ENCODE results near the gene TRIM46. TPM values are rescaled to one million over a fixed set of nuclear protein-coding genes. Genes with fewer than 3 reads are reported as not detected.
A peak's percentile ranks its signal among the peaks of the same experiment; 100 is the strongest.
"Not testable (repeated sequence)": the region's sequence is repeated elsewhere in the genome, so short reads cannot be mapped to it uniquely, and the experiment has no call there.

The TRIM46 gene
- total and polyA plus RNA-seq, 8 donors, result 0.19 to 4.1 (median 0.39) TPM

DNA sequence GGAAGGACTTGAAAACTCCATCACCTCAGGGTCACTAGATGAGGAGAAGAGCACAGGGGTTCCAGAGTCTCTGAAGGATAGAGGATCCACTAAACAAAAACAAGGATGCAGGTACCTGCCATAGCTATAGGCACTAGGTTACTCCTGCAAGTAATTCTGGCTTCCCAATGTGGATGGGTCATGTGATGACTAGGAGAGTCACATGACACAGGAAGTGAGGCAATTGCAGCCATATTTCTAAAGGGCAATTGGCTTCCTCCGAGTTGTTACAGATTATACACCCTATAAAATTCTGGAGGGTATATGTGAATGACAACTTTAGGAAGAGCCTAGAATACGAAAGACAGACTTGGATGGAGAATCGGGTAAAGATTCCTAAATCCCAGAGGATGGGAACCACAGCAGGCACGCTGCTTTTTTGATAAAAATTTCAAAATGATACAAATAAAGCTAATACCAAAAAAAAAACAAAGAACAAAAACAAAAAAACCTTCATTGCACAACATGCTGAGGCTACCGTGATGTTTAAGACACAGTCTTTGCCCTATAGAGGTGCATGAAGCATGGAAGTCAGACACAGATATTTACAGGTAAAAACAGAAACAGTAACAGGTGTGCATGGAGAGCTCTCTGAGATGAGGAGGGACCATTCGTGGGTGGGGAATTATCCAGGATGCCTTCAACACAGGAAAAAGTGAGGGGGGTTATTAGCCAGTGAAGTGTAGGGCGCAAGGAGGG, 45.4 kb downstream of the TRIM46 start:
- ATAC-seq, result peak; percentile 84 to 89 (median 86)
- no peaks in the 10 kb centered on the region for H3K27me3 ChIP-seq
- H3K36me3 ChIP-seq, result no peaks in the 10 kb centered on the region
- FAIRE-seq, result no peak
- peak in 2 of 6 donors; percentile 54 to 71 for DNase-seq
- peak overlapping the region in 1 of 4 donors; percentile 37 for H3K27ac ChIP-seq
- intact Hi-C loops (cut with DNase I), result no loop called here
- TF ChIP-seq, protein P1, sequence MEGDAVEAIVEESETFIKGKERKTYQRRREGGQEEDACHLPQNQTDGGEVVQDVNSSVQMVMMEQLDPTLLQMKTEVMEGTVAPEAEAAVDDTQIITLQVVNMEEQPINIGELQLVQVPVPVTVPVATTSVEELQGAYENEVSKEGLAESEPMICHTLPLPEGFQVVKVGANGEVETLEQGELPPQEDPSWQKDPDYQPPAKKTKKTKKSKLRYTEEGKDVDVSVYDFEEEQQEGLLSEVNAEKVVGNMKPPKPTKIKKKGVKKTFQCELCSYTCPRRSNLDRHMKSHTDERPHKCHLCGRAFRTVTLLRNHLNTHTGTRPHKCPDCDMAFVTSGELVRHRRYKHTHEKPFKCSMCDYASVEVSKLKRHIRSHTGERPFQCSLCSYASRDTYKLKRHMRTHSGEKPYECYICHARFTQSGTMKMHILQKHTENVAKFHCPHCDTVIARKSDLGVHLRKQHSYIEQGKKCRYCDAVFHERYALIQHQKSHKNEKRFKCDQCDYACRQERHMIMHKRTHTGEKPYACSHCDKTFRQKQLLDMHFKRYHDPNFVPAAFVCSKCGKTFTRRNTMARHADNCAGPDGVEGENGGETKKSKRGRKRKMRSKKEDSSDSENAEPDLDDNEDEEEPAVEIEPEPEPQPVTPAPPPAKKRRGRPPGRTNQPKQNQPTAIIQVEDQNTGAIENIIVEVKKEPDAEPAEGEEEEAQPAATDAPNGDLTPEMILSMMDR (IDR thresholded peaks at IDR 0.05), result no peak
- no peaks in the 10 kb centered on the region for H3K9me3 ChIP-seq
- WGBS, 2 donors, result 29 to 40% methylated on average over 7 of the region's 7 CpGs
- H3K4me1 ChIP-seq, result peaks cover 0 to 5% (median 0%) of the 10 kb centered on the region in 3 donors
- peak overlapping the region in 1 of 4 donors; percentile 11 for H3K4me3 ChIP-seq

DNA sequence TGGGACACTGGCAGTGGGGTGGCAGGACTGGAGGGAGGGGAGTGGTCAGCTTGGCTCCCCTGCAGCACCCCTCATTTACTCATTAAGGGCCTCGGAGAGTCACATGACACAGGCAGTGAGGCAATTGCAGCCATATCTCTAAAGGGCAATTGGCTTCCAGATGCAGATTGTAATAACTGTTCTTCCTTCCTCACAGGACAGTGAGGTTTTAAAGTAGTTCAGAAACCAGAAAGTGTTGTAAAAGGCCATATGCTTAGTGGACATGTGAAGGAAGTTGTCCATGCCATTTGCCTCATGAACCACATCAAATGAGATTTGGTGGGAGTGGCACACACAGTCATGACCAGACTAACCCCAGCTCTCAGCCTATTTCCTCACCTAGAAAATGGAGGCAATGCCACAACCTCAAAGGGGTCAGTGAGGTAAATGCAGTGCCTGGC, 46.0 kb downstream of the TRIM46 start:
- no peaks in the 10 kb centered on the region for H3K27me3 ChIP-seq
- WGBS, 2 donors, result 8 to 11% methylated on average over 1 of the region's 1 CpG
- DNase-seq (no peak), FAIRE-seq (no peak), ATAC-seq (peak; percentile 64 to 76 (median 69))
- H3K27ac ChIP-seq, result peak overlapping the region in 1 of 4 donors; percentile 37
- H3K9me3 ChIP-seq, result no peaks in the 10 kb centered on the region
- no peaks in the 10 kb centered on the region for H3K36me3 ChIP-seq
- intact Hi-C loops (cut with DNase I), result no loop called here
- H3K4me1 ChIP-seq, result peaks cover 0 to 5% (median 0%) of the 10 kb centered on the region in 3 donors
- TF ChIP-seq, protein P1 (IDR thresholded peaks at IDR 0.05), result no peak
- H3K4me3 ChIP-seq, result peak overlapping the region in 1 of 4 donors; percentile 11

DNA sequence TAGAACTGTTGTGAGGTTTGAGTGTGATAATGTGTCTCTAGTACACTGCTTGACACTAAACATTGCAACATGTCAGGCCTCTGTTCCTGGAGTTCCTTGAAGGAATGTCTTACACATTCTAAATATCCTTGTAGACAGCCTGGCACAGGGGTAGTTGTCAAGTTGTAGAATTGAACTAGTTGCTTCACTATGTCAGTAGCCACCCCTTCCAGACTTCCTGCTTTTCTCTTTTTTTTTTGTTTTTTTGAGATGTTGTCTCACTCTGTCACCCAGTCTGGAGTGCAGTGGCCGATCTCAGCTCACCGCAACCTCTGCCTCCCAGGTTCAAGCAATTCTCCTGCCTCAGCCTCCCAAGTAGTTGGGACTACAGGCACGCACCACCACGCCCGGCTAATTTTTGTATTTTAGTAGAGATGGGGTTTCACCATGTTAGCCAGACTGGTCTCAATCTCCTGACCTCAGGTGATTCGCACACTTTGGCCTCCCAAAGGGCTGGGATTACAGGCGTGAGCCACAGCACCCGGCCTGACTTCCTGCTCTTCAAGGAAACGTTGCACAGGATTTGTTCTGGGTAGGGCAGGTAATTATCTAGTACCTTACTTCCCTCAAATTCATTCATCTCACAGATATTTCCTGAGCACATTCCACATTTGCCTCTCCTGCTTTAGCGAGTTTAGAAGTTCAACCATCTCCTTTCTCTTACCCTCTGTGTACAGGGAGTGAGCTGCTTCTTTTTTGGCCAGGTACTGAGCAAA, 46.7 kb downstream of the TRIM46 start:
- H3K36me3 ChIP-seq; H3K4me1 ChIP-seq; H3K4me3 ChIP-seq; H3K27me3 ChIP-seq; intact Hi-C loops (cut with DNase I); ATAC-seq; FAIRE-seq; H3K9me3 ChIP-seq; DNase-seq; H3K27ac ChIP-seq: not testable (repeated sequence)
- 91 to 92% methylated on average over 10 of the region's 10 CpGs for WGBS, 2 donors

DNA sequence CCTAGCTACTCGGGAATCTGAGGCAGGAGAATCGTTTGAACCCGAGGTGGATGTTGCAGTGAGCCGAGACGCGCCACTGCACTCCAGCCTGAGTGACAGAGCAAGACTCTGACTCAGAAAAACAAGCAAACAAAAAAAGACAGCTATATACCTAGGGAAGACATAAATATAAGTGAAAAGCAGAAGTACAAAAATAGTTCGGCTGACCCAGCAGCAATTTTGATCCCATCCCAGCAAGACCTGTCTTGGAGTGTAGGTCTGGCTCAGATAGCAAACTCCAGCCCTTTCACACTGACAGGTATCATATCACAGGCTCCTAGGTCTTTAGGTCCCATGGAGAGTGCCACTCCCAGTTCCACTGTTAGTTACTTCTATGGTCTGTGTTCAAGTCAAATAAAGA, 49.4 kb downstream of the TRIM46 start:
- FAIRE-seq, result no peak
- Histone ChIP-seq H3K27me3 (no peaks in the 10 kb centered on the region), H3K9me3 (no peaks in the 10 kb centered on the region), H3K36me3 (no peaks in the 10 kb centered on the region), H3K4me1 (peaks cover 0 to 10% (median 0%) of the 10 kb centered on the region in 3 donors), H3K27ac (no peak overlapping the region), H3K4me3 (no peak overlapping the region)
- ATAC-seq, result no peak
- 72 to 79% methylated on average over 7 of the region's 7 CpGs for WGBS, 2 donors
- DNase-seq, result no peak
- intact Hi-C loops (cut with DNase I), result no loop called here
- TF ChIP-seq, protein P1 (IDR thresholded peaks at IDR 0.05), result no peak

DNA sequence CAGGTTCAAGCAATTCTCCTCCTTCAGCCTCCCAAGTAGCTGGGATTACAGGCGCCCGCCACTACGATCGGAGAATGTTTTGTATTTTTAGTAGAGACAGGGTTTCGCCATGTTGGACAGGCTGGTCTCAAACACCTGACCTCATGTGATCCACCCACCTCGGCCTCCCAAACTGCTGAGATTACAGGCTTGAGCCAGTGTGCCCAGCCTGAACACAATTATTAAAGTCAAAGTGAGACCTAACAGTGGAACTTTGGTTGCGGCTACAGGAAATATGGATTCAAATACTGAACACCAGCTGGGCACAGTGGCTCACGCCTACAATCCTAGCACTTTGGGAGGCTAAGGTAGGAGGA, 51.7 kb downstream of the TRIM46 start:
- intact Hi-C loops (cut with DNase I); FAIRE-seq; H3K36me3 ChIP-seq; ATAC-seq; H3K4me1 ChIP-seq; H3K27me3 ChIP-seq; H3K4me3 ChIP-seq; H3K27ac ChIP-seq; H3K9me3 ChIP-seq: not testable (repeated sequence)
- WGBS, 2 donors, result 96 to 97% methylated on average over 8 of the region's 8 CpGs
- DNase-seq, result peak in 1 of 6 donors; percentile 6
